DMS153 (cell line): ENCODE results near the gene RNF215.
"Not testable (repeated sequence)": the region's sequence is repeated elsewhere in the genome, so short reads cannot be mapped to it uniquely, and the experiment has no call there.

Source experiments
- DNase-seq: peaks from one replicate; lab custom pipeline; 2025; lab: John Stamatoyannopoulos, UW

The RNF215 gene

DNA sequence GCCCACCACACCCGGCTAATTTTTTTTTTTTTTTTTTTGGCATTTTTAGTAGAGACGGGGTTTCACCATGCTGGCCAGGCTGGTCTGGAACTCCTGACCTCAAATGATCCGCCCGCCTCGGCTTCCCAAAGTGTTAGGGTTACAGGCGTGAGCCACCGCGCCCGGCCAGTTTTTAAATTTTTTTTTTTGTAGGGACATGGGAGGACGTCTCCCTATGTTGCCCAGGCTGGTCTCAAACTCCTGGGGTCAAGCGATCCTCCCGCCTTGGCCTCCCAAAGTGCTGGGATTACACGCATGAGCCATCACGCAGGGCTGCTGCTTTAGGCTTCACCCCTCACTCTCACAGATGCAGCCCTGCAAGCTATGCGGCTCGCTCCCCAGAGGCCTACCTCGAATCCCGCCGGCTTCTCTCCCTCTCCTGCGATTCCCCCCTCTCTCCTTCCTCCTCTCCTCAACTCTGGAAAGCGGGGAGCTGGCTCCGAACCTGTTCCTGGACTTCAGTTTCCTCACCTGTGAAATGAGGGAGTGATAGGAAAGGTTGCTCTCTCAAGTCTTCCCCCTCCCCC, 29.5 kb downstream of the RNF215 start:
- DNase-seq, result no peak

DNA sequence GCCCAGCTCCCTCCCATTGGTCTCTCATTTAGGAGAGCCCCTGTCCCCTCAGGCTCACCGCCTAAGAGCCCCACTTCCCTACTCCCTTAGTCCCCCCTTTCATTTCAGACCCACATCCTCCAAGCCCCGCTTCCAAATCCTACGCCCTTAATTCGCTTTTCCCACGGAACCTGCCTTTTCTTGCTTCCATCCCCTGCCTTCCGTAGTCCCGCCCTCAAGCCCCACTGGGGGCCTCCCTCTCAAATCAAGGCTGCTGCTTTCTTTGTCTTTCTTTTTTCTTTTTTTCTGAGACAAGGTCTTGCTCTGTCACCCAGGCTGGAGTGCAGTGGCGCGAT, 30.0 kb downstream of the RNF215 start:
- no peak for DNase-seq

DNA sequence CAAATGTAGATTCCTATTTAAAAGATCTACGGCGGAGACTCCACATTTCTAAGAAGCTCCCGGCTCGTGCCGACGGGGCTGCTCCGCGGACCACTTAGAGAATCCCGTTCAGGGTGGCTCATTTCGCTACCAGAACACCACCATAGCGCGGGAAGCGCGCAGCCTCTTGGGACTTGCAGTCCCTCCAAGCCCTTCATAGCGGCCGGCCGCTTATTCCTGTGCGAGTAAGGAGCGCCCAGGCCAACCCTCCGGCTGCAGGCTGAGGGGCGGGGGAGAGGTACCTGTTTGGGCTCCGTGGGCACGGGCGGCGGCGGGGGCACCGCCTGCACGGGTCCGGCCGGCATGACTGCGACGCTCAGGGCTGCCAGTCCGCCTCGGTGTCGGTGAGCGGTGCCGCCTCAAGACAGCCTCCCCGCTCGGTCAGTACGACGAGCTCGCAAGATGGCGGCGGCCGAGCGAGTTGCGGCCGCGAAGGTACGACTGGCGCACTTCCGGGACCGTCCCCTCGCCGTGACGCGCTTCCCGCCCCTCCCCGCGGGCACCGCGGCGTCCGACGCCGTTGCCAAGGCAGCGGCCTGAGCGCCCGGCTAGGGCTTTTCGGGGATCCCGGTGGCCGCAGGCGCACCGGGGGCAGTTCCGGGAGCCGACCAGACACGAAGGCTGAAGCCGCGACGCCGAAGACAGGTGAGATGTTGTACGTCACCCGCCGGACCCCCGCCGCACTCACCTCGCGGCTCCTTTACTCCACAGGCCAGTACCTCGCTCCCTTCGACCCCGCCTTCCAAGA, 30.6 kb downstream of the RNF215 start, which contains the start of the genes CCDC157 and SF3A1:
Gene CCDC157 (plus strand): TSS at position 559 of the 787 bp plus-strand sequence. CDS start 8,994 bp downstream, outside the sequence.
Gene SF3A1 (minus strand): TSS at position 446 of the 787 bp plus-strand sequence. CDS start 102 bp downstream, at position 344.
- DNase-seq, result peak; percentile 79

DNA sequence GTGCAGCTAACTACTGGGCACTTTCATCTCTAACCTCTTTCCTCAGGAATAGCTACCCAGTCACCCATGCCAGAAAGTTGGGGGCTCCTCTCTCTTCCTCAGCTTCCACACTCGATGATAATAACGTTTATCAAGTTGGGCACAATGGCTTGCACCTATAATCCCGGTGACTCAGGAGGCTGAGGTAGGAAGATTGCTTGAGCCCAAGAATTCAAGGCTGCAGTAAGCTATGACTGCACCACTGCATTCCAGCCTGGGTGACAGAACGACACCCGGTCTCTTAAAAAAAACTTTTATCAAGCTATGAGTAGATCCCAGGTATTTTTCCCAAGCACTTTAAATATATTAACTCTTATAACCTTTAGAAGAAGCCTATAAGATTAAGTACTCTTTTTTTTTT, 32.6 kb downstream of the RNF215 start:
- no peak for DNase-seq

DNA sequence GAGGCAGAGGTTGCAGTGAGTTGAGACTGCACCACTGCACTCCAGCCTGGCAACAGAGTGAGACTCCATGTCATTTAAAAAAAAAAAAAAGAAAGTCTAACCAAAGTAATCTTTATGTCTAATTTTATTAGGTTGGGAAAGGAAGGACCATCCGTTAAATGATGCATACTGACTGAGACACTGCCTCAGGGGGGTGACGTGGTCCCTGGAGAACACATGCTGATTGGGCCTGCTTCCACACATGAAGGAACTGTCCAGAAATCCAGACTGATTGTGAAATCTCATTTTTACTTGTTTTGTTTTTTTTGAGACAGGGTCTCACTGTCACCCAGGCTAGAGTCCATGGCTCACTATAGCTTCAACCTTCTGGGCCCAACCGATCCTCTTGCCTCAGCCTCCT, 36.0 kb downstream of the RNF215 start:
- DNase-seq, result no peak

DNA sequence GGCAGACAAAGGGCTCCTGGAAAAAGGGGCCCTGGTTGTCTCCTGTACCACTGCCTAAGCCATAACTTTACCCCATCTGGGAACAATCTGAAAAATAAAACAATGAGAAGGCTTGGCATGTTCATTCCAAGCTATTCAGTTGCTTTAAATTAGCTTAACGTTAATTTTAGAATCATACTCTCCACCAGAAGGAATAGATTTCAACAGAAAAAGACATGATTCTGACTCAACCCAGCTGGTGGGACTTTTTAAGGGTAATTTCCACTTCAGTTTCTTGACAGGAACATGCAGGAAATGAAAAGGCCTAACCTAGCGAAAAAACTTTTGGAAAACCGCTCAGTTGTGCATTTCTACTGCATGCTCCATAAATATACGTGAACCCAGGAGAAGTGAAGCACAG, 38.4 kb downstream of the RNF215 start:
- no peak for DNase-seq

DNA sequence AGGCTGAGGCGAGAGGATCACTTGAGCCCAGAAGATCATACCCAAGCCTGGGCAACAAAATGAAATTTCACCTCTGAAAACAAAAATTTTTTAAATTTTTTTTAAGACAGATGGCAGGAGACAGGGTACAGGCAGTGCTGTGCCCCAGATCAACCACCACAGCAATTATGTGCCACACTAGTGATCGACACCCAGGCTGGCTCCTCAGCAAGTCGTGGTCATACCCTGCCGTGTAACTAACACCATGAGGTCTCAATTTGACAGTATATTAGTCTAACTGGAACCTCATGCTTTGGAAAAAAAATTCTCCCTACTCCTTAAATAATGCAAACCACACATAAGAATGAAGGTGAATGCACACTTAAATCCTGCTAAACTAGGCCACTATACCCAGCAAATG, 38.8 kb downstream of the RNF215 start:
- DNase-seq, result no peak

DNA sequence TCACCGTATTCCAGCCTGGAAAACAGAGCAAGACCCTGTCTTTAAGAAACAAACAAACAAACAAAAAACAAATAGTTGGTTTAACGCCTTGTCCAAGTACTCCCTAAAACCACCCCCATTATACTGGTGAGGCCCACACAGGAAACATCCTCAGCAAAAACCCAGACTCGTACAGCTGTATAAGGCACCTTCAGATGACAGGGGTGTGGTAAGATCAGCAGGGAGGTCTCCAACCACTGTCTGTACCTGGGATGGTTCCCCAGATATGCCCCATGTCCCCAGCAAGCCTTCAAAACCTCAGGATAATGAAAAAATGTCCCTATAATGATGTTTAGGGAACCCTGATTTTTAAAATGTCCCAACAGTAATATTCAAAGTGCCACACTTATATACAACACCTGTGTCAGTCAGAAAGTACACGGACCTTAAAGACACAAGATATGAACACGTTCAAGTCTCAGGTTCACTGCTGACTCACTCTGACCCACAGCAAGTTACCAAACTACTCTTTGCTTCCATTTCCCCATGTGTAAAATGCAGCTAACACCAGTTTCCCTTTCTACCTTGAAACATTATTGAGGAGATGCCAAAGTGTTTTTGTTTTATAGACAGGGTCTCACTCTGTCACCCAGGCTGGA, 39.8 kb downstream of the RNF215 start:
- no peak for DNase-seq

DNA sequence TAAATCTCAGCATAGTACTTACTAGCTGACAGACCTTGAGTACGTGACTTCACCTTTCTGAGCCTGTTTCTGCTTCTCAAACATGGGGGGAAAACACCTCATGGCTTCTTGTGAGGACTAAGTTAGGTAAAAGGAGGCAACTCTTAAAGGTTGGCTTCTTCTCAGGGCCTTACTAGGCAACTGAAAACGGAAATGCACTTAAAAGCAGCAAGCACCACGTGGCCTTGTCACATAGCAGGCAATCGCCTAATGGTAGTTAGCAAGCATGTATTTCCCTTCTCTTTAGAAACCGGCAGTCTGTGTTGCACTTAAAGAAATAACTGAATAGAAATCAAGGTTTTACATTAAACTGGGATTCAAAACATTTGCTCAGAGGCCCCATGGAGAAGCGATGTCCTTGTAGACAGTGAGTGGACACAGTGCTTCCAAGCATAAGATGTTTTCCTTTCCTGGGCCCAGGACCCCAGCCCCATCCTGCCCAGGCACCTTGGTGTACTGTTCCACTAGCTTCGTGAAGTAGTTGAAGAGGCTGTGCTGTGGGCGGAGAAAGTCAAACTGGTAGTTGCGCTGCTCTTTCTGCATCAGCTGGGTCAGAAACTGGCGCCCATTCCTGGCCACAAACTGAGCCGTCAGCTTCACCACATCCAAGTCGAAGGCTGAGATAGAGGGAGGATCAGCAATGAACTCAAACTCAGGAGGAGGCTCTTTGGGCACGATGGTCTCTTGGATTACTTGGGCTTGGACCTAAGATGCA, 42.6 kb downstream of the RNF215 start:
- DNase-seq, result no peak

DNA sequence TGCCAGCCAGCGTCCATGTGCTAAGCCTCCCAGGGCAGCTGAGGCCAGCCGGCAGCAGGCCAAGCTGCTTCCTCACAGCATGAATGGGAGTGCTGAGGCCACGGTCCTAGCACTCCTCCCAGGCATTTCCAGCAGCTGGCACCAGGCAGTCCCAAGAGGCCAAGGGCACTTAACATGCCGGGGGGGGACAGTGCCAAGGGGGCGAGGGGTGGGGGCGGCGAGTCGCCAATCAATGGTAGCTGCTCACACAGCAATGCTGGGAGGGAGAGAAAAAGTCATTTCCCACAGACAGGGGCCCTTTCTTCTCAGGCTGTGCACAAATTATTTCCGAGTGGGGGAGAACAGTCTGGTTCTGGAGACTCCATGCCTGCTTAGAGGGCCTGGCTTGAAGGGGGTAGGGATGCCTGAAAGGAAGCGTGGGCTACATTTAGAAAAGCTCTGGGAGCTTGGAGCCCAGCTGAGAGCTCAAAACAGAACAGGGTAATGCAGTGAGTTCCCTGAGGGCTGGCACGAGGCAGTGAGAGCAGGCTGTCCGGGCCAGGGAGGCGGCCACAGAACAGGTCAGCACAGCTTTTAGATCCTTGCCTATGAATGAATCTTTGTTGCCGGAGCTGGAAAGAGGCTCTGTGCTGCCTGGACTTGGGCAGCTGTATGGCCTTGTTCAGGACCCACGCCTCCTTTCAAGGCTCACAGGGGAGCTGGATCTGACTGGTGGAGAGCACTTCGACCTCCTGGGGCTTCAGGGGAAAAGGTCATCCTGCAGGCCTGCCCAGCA, 46.1 kb downstream of the RNF215 start:
- no peak for DNase-seq

DNA sequence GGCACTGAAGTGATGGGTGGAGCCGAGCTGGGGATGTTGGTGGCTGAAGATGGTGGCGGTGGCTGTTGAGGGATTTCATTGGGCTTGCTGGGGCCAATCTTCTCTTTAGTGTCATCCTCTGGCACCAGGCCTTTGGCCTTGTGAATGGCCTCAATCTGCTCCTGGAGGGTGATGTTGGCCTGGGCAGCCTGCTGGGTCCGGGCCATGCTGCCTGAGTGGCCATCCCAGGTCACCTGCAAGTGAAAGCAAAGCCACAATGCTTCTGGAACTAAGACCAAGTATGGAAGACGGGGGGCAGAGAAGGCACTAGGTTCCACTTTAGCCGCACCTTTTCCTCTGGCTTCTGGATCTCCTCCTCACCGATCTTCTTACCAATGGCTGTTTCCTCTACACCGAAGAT, 48.4 kb downstream of the RNF215 start:
- no peak for DNase-seq

DNA sequence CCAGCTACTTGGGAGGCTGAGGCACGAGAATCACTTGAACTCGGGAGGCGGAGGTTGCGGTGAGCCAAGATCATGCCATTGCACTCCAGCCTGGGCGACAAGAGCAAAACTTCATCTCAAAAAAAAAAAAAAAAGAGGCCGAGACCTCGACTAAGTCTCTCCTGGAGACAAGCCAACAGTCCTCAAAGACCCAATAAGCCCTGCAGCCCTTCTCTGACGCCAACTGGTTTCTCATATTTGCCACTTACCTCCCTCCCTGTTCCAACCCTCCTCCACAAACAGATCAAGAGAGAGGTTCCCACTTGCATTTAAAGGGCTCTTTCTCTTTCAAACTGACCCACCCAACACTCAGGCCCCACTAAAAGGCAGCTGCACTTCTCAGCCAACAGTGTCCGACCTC, 48.9 kb downstream of the RNF215 start:
- DNase-seq, result not testable (repeated sequence)

DNA sequence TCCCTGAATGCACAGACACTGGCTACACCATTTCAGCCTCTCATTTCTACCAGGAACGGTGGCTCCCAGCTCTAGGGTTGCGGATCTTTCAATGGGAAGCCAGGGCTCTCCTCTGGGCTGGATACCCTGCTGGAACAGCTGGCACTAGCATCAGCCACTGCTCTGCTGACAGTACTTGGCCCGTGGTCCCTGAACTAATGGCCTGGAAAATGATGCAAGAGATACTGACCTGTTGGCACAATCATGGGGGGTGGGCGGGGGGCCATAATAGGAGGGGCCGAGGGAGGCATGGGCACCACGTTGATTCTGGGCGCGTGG, 49.8 kb downstream of the RNF215 start:
- no peak for DNase-seq

DNA sequence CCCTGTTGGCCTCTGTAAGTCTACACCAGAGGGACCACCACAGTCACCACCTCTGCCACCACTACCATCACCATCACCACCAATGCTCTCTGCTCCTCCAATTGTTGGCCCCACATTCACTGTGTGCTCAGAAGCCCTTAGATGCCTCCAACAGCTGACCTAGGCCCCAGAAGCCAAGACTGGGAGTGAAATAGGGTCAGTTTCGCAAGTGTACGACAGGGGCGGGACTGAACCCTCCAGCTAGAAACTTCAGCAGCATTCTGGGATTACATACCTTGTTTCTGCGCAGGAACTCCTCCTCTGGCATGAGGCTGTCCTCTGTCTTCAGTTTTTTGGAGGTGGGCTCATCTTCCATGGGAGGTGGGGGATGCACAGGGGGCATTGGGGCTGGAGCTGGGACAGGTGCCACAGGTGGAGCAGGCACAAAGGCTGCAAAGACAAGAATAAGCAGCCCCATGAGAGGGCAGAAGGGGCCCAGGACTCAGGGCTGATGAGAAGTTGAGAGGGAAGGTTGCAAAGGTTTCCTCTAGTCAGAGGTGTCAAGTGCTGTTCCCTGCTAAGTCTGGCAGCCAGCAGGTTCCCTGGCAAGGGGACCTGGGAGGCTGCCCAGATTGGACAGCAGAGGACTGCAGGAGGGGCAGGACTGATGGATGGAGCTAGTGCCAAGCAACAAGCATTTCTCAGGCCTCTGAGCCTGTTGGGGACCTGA, 50.3 kb downstream of the RNF215 start:
- DNase-seq, result no peak

DNA sequence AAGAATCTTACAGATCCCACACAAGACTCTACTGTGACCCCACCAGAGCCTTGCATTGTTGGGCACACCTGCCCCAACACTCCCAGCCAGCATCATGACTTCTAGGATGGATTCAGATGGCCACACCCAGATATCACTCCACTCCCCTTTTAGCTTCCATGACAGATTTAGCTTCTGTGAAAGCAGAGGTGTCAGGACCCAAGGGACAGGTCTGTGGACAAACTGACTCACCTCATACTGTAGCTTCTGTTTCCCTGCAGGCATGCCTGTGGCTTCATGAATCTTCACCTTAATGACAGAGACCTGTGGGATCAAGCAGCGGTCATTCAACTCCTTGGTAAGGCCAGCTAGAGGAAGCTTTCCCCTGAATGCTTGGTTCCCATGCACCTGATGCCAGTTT, 52.0 kb downstream of the RNF215 start:
- no peak for DNase-seq

DNA sequence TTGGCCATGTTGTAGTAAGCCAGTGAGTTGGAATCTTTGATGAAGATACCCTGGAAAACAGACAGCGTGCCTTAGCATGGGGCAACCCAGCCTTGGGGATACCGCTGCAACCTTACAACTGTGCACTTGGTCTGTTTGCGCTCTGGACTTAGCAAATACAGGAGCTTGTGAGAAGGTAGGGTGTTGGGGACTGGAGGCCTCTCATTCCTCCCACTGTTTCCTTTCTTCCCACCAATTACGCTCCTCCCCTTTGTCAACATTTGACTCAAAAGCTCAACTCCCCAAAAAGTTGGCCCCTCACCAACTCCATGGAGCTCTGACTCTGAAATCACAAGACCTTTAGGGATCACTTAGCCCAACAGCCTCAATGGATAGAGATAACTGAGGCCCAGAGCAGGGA, 52.6 kb downstream of the RNF215 start:
- DNase-seq, result no peak

DNA sequence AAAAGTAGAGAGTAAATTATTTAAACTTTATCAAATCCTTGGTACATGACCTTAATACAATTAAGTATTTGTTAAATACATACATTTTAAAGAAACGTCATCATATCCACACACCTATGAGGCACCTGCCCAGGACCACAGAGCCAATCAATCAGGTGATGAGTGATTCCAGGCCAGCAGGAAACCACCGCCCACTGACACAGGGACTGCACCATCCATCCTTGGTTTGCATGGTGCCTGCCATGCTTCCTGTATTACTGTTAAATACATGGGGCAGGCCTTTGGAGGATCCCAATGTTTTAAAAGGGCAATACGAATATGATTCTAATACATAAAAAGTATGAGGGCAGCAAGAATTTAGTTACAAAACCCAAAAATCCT, 53.5 kb downstream of the RNF215 start:
- DNase-seq, result no peak

DNA sequence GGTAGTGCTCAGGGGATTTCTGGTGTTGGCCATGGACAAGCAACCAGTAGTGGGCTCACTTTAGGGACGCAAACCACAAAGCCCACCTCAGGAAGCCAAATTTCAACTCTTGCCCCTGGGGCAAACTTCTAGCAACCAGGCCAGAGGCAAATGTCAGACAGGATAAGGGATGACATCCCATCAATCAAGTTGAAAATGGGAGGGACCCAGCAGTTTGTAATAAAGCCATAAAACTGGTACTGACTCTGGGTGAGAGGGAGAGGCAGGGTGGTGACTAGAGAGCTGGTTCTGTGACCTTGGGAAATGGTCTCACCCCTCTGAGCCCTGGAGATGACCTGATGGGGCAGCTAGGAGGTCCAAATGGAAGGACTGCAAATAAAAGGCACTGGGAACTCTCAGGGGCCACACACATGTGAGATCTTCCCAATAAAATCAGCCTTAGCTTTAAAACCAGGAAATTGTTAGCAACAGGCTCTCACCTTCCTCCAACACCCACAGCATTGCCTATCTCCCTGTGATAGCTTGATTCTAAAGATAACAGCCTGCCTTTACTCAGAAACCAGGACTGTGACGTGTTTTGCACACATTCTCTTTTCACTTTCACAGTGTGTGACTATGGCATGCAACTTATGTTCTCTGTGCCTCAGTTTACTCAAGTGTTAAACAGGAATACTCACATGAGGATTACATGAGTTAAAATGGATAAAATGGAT, 54.1 kb downstream of the RNF215 start:
- DNase-seq, result no peak

DNA sequence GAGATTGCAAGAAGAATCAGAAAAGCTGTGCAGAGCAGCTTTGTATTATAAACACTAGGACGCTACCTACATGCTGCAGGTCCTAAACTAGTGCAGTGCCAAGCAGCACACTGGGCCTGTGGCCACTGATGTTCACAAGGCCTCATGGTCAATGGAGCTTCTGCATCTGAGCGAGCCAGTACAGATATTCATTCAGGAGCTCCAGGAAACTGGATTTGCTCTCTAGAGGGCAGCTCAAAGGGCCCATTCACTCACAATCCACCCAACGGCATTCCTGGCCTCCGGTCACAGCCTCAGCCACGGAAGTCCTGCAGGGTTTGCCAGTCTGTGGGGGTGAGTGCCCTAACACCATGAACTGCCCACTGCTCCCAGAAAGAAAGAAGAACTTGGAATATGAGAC, 54.7 kb downstream of the RNF215 start:
- no peak for DNase-seq
